ENCODE data around the gene TENM4. TPM values are rescaled to one million over a fixed set of nuclear protein-coding genes. Genes with fewer than 3 reads are reported as not detected.

Gene TENM4
- total RNA-seq, 1 donor from 2014 or later, result under 0.01 TPM

DNA sequence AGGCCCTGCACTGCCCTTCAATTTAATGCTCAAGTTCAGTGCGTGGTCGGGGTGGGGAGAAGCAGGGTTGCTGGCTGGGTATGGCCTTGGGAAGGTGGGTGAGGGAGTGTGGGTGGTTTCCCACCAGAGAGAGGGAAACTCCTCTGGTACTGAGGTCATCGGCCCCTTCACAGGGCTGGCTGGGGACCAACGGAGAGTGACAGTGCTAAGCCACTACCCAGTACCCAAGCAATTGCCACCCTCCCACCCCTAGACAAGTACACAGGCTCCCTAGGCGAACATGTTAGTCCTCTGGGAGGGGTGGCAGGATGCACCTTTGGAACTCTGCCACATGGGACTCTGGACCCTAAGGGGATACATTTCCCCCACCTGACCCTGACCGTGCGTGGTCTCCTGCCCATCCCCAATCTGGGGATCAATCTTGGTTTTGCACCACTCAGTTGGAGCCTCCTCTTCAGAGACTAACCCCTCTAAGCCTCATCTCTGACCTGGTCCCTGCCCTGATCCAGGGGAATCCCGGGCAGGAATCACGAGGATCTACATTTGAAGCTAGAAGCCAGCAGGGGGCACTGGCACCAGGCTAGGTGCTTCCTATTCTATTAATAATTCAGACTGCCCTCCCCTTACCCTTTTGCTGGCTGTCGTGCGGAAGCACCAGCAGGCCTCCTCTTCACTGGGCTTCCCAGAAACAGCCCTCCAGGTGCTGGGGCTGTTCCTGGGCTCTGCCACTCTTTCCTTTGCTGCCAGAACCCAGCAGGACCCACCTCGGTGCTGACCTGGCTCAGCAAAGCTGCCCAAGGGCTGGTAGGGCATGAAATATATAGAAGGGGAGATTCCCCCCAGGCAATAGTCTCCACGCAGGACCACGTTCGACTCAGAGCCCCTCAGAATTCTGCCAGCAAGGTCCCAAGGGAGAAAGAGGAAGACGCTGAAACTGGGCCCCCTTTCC, 377.7 kb downstream of the TENM4 start:
- DNase-seq (ENCODE audit: low read depth, low spot score), result no peak

DNA sequence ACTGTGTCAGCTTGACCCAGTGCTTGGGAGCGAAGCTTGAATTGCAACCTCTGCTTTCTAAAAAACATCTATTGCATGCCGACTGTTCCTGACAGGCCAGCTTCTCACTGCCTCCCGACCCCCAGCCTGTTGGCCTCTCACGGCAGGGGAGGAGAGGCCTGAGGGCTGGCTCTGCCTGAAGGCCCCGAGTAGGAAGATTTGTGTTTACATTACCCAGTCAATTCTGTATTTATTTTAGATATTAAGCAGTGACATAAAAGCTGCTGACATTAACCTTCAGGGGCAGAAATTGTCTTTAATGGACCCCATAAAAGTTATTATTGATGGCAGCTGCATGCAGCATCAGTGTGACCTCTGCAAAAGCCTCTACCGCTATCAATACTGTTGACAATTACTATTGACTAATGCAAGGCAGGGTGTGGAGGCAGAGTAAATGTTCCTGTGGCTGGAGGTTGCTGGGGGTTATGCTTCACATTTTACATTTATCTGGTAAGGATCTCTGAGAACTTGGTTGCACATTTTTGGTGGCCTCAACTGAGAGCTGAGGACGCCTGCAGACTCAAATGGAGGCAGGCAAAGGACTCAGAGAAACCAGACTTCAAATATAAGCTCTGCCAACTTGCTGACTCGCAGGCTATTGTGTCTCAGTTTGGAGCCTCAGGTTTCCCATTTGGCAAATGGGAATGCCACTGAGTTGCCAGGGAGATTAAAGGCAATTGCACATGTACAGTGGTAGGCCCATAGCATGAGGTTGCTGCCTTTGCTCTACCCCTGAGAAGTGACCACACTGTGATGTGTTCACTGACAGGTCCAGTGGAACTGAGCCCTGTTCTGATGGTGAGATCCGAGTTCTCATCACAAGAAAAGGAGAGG, 380.5 kb downstream of the TENM4 start:
- DNase-seq (ENCODE audit: low read depth, low spot score), result no peak

DNA sequence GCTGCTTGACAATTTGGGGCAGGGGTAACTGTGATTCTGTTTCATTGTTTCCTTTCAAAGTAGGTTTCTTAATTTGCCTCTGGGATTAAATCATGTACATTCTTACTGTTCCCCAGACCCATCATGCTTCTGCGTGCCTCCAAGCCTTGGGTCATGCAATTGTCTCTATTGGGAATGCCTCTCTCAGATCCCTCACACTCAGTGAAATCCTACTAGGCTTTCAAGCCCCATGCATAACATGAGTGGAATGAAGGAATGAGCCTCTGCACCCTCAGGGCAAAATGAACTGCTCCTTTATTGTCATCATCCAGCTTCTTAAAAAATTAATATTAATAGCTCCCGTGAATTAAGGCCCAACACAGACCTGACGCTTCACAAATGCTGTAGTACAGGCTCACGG, 381.7 kb downstream of the TENM4 start:
- no peak for DNase-seq (ENCODE audit: low read depth, low spot score)

DNA sequence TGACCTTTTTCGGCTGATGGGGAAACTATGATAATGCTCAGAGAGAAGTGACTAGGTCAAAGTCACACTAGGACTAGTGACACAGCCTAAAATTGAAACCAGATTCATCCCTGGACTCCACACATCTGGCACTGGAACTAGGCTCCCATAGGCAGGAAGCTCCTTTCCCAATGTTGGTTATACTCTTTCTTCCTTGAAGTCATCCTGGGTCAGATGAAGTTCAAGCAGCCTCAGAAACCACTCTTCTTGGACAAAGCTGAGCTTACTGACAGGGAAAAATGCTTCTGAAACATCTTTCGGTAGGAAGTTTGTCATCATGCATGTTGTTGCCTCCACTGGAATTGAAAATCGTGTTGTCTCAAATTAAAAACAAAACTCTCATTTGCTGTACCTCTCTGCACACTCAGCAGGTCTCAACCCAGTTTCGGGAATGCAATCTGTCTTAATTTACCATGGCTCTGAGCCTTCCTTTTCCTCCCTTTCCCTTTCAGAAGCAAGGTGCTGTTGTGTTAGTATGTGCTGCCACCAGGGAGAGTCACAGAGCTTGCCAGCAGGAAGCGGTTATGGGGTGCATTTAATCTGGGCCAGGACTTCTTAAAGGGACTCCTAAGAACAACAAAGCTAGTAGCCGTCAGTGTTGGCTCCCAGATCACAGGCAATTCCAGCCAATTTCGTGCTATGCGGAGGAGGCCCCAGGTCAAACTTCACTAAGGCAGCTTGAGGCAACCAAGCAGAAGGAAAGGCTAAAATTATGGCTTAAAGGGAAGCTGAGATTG, 384.8 kb downstream of the TENM4 start:
- no peak for DNase-seq (ENCODE audit: low read depth, low spot score)

DNA sequence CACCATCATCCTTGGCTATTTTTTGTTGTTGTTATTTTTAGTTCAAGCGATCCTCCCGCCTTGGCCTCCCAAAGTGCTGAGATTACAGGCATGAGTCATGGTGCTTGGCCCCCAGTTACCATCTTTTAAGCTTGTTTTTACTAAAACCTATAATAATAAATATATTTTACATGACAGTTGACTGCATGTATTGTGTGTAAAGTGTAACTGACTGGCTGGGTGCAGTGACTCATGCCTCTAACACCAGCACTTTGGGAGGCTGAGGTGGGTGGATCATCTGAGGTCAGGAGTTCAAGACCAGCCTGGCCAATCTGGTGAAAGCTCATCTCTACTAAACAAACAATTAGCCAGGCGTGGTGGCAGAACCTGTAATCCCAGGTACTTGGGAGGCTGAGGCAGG, 386.2 kb downstream of the TENM4 start:
- no peak for DNase-seq (ENCODE audit: low read depth, low spot score)

DNA sequence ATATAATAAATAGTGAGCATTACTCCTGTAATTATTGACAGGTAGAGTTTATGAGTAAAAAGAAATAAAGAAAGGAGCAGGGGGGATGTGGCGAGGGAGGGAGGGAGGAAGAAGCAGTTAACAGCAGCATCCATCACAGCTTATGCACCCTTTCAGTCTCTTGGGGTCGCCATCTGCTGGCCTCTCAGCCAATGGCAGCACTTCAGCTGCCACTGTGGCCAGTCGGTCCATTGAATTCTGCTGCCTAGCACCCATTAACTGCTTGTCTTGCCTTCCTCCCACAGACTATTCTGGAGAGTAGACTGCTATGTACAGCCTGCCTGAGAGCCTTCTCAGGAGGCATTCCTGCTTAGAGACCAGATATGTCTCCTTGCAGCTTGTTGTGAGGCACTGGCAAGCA, 388.3 kb downstream of the TENM4 start:
- no peak for DNase-seq (ENCODE audit: low read depth, low spot score)

DNA sequence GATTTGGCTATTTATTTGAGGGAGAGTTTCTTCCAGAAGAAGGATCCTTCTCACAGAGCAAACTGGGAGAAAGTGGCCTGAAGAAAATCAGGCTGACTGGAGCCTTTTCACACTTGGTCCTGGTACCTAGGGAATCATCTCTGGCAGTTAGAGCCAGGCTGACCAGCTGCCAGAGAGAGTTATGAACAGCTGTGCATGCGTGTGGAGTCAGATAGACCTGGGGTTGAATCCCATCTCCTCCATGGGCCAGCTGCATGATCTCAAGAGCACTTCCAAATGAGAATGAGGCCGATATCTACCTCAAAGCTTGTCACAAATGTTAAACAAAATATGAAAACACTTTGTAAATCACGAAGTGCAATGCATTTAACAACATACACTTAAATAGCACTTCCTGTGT, 390.0 kb downstream of the TENM4 start:
- no peak for DNase-seq (ENCODE audit: low read depth, low spot score)

DNA sequence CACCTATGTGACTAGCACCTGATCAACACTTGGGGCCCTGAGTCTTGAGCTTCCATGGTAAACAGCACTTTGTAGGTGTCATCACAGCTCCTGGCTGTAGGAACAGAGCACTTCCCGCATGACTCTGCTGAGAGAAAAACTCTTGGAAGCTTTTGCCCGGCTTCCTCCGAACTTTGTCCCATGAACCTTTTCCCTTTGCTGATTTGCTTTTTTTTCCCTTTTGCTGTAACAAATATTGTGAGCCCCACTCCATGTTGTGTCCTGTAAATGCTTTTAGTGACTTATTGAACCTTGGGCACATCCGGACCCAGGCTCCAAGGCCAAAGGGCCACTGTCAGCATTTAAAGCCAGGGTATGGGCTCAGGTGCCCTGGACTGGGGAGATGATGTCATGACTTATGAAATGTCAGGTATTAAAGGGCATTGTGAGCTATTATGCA, 391.1 kb downstream of the TENM4 start:
- DNase-seq (ENCODE audit: low read depth, low spot score), result no peak

DNA sequence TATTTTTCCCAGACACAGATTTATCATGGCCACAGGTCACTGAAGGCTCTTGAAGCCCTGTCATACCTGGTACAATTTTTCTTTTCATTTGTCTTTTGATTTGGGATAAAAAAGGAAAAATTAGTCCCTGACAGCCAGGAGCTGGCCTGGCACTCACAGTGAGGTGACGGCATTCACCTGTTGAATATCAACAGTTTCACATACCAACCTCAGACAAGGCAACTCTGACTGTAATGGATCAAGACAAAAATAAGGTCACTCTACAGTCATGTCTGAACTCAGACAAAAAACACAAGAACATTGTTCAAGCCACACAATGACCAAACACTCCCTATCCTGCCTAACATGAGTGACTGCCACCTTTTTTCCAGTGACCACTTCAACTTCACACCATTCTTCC, 392.9 kb downstream of the TENM4 start:
- no peak for DNase-seq (ENCODE audit: low read depth, low spot score)

DNA sequence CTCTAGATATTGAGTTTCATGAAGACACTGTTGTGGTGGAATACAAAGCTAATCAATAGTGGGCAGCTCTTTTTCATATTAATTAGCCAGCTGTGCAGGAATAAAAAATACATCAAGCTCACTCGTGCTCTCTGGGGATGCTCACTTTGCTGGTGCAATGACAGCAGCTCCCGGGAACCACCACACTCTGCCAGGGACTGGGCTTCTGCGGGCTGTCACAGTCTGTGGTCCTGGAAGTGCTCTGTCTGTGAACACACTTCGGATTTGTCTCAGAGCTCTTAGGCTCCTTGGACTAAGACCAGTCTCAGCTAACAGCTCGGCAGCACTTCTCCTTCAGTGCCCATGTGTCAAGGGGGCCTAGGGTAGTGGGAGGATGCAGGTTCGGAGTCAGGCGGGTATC, 393.5 kb downstream of the TENM4 start:
- DNase-seq (ENCODE audit: low read depth, low spot score), result no peak

DNA sequence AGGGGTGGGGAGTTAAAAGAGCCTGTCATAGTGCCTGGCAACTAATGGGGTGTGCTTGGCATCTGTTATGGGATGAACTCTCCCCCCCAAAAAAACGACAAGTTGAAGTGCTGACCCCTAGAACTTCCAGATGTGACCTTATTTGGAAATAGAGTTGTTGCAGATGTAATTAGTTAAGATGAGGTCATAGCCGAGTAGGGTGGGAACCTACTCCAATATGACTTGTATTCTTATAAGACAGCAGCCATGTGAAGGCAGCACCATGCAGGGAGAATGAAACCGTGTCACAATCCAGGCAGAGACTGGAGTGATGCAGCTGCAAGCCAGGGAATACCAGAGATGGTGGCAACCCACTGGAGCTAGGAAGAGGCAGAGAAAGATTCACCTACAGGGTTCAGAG, 394.5 kb downstream of the TENM4 start:
- DNase-seq (ENCODE audit: low read depth, low spot score), result no peak

DNA sequence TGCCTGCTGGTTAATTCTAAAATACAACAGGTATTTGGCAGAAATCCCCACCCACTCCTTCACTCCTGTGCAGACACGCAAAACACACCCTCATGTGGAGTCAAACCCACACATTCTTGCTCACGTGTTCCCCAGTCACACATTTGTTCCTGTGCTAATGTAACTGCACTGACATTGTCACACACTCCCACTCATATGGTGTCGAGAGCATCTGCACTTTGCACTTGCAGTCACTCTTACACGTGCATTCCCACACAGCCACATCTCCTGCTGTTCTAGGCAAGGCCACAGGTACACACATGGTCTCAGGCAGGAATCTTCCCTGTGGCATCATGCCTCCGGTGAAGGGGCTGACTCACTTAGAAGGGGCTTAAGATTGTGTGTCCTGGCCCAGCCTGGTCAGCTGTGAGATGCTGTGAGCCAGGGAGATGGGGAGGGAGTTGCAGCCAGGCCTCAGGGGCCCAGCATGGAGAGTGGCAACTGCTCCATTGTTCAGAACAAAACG, 395.0 kb downstream of the TENM4 start:
- DNase-seq (ENCODE audit: low read depth, low spot score), result no peak

DNA sequence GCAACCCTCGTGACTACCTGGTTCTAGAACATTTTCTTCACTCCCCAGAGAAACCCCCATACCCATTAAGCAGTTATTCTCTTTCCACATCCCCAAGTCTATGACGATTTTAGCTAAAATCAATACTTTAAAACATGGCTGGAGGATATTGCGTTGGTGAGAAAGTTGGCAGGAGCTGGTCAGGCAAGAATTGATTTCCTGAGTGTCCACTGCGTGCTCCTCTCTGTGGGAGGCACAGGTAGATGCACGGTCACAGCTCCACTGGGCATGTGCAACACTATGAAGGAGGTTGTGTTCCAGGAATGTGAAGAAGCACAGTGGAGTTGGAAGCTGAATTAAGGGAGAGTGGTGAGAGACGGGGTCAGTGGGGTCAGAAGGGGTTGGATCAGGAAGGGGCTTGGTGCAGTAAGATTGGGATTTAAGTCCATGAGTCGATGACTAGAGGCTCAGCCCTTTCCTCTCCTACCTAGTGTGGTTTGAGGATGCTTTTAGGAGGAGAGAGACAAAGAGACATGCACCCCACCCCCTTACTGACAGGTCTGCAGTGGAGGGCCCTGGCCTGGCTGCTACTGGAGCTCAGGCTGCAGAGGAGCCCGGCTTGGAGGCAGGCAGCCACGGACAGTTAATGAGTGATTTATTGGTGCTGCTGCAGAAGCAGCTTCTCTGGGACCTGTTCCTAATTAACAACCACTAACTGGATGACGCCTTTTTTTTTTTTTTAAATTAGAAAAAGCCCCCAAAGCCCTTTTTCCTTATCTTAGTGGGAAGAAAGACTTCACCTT, 395.6 kb downstream of the TENM4 start:
- no peak for DNase-seq (ENCODE audit: low read depth, low spot score)

DNA sequence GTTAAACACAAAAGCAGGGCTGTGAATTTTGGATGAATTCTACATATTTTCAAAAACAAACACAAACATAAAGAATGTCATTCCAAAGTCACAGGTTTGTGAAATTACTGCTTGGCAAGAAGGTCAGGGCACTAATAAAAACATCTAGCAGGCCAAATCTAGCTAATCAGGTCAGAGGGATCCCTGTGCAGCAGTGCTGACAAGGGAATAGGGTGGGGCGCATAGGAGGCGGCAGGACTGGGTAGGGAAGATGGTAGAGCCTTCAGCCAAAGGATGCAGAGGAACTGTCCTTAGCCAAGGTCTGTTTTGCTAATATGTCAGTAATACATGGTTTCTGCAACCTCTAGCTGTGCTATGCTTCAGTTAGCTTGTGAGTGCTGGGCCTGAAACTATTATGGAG, 396.6 kb downstream of the TENM4 start:
- no peak for DNase-seq (ENCODE audit: low read depth, low spot score)

DNA sequence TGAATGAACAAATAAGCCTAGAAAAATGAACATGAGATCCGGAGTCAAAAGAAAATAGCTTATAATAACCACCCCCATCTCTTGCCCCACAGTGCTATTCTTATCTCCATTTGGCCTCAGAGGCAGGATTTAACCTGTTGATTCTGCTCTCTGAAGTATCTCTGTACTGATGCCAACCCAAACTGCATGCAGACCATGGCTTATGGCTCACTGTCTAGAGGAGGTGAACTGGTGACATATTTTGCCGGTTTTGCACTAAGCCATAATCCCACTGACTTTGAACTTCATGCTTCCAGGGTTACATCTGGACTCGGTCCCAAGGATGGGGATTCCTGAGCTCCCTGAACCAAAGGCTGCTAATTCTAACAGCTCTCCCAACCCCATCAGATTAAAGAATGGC, 397.1 kb downstream of the TENM4 start:
- no peak for DNase-seq (ENCODE audit: low read depth, low spot score)

DNA sequence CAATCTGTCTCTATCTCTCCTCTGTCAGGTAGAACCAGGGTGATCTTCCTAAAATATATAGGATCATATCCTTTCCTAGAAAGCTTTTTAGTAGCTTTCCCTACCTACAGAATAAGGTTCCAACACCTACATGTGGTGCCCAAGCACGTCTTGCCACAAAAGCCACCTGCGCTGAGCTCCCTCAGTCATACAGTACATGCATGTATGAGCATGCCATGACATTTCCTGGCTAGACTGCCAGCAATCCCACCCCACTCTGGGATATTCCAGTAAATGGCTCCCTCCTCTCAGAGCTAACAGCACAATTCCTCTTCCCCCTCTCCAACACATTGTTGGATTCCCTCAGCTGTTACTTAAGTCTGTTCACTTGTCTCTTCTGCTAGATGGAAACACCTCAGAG, 398.0 kb downstream of the TENM4 start:
- no peak for DNase-seq (ENCODE audit: low read depth, low spot score)

DNA sequence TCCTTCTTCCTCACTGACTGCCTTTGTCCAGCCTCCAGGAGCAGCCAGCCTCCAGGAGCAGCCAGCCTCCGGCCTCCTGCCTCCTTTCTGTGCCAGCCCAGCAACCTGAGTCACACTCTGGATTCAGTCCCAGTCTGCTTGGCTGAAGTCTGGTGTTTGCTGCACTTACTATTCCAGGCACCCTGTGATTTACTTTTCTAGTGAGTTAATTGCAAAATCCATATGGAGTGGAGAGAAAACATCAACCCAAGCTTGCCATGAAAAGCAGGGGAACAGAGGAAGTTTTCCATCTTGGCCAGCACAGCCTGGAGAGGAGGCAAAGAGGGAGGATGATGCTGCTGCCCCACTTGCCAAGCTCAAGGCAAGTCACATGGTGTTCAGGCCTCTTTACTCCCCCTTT, 400.5 kb downstream of the TENM4 start:
- DNase-seq (ENCODE audit: low read depth, low spot score), result no peak

DNA sequence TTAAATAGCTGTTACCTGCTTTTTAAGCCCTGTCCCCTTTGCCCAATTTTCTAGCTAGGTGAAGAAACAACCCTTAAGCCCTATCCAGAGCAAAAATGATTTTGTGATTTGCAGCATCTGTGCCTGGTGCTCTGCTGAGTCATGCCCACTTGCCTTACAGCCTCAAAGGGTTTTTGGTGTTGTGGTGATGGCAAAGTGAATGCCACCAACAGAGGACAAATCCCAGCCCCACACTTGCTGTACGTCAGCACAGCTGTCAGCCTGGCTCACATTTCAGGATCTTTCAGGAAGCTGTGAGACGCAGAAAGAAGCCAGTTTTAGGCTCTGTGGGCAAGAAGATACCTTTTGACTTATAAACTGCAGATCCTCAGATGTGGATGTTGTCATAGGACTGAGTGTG, 401.7 kb downstream of the TENM4 start:
- no peak for DNase-seq (ENCODE audit: low read depth, low spot score)

DNA sequence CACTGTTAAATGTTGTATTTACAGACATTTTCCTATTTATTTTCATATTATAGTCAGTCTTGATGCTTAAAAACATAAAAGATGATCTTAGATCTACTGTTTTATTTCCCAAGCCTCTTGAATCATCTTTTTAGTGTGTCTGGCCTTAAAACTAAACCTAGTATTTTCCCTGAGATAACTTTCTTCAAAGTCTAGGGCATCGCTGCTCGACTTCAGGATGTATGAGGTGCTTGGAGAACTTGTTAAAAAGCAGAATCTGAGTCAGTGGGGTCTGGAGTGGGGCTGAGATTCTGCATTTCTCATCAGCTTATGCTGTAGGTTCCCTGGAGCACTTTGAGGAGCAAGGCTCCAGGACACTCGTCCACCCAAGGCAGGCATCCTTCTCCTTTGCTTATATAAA, 404.9 kb downstream of the TENM4 start:
- DNase-seq (ENCODE audit: low read depth, low spot score), result no peak

DNA sequence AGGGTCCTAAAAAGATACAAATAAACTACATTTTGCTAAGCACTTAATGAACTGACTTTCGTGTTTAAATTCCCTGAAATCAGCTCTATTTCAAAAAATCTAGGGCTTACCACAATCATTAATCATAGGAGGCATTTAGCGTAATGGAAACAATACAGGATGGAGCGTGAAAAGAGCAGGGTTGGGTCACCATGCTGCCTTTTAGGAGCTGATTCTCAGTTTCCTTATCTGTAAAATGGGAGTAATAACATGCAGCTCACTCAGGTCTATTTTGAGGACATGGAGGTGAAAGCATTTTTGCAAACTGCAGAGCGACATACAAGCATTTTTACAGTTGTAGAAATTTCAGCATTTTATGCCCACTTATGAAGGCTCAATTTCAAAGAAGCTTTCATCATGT, 407.0 kb downstream of the TENM4 start:
- DNase-seq (ENCODE audit: low read depth, low spot score), result no peak

DNA sequence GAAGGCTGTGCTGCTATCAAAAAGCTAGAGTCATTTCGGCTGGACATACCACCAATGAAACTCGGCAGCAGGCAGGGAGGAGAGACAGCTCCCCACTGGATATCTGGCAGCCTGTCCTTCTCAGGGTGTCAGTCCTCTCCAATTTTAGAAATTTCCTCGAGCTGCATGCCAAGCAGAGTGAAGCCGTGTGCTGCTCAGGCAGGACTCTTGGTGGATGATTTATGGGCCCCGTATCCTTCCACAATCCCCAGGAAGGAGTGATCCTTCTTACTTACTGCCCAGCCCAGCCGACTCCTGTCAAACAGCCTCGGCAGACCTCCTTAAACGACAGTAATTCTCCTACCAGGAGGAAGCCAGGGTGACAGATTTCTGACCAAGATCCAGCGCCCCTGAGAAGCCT, 410.4 kb downstream of the TENM4 start:
- DNase-seq (ENCODE audit: low read depth, low spot score), result no peak
